ENCODE results near the gene SKI. TPM values are rescaled to one million over a fixed set of nuclear protein-coding genes. Genes with fewer than 3 reads are reported as not detected.

The SKI gene
- total and polyA plus RNA-seq, 2 of the 8 experiments (the other 6 are each of a cell fraction or from before 2014, with no cell fraction given) = 8.3 to 87.6 TPM

DNA sequence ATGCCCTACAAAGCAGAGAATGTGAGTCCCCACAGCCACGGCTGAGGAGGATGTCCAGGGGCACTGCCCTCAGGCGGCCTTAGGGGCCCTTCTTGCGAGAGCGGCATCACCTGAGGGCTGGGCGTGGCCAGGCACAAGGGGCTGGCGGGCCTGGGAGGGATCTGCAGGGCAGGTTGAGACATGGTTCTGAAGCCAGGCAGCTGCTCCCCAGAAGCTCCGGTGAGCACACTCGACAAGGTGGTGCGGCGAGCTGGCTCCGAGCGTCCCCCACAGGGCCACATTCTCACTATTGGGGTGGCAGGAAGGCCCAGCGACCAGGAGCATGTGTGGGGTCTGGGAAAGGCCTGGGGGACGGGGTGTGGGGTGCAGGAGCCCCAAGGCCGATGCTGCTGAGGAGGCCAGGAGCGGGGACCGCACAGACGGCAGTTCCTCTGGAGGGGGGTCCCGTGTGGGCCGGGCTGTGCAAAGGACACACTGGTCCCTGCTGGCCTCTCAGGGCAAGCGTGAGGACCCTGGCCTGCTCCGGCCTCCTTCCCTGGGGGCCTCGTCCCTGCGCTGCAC lies 116.1 kb downstream of the SKI start (continued):
- TF ChIP-seq GABPA (IDR thresholded peaks at IDR 0.05; ENCODE audit: borderline replicate concordance, insufficient read depth, low read length) (no peak), ATF3 (IDR thresholded peaks at IDR 0.05; ENCODE audit: insufficient read depth, low read depth, low read length) (no peak)

All from H1 (cell line).